B cell (primary cell): ENCODE data around the gene IL31RA.

ENCODE experiments used
- CTCF ChIP-seq: fragments of 200-600 bp; IDR thresholded peaks from one replicate; pipeline ENCODE4 v1.8.0; 2022; ENCODE audit warnings: antibody characterized with exemption, mild to moderate bottlenecking
- EZH2 ChIP-seq: IDR thresholded peaks from 2 replicates; pipeline ENCODE4 v1.6.1; 2012; ENCODE audit warnings: borderline replicate concordance, low read depth, mild to moderate bottlenecking, moderate library complexity, low read length; ENCODE audit not compliant: insufficient read depth, poor library complexity, severe bottlenecking

DNA sequence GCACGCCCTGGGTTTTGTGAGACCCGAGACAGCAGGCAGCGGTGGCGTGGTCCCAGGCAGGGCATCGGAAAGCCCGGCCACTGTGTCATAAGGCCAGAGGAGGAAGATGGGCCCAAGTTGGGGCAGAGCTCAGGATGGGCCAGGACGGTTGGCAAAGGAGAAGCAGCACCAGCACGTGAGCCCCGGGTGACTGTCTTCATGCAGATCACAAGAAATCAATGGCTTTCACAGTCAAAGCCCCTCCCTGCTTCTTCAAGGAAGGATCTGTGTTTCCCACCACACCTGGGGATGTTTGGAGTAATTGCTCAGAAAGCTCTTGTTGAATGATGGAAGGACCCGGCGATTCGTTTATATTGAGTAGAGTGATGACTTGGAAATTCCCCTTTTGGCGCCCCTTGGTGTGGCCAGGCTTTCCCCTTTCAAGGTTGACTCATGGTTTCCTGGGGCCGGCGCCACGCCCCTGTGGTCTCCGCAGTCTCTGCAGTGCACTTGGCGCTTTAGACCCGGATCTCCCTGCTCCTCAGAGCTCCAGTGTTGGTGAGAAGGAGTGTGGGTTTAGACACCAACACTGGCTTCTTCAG is 52.1 kb downstream of the IL31RA start:
- TF ChIP-seq CTCF (no peak), EZH2 (no peak)
